Ascending aorta (tissue), 2 donors: ENCODE data around the gene SULT1E1. TPM values are rescaled to one million over a fixed set of nuclear protein-coding genes. Genes with fewer than 3 reads are reported as not detected.

Source experiments
- DNase-seq, 2 donors: peaks; one replicate each; pipeline ENCODE4 v3.0.0-alpha.2; 2019; ENCODE audit warnings: low spot score in 2 of 2
- H3K27ac ChIP-seq, 2 donors: fragments of 200-600 bp; sonication (generic); one replicate each; pipeline ENCODE4 v1.5.1; 2016 to 2017; ENCODE audit warnings: mild to moderate bottlenecking in 1 of 2
- H3K27me3 ChIP-seq: fragments of 200-600 bp; sonication (generic); one replicate; pipeline ENCODE4 v1.5.1; 2017
- H3K36me3 ChIP-seq, 2 donors: fragments of 200-600 bp; sonication (generic); one replicate each; pipeline ENCODE4 v1.5.1; 2016
- H3K4me1 ChIP-seq, 2 donors: fragments of 200-600 bp; sonication (generic); one replicate each; pipeline ENCODE4 v1.5.1; 2016 to 2017; ENCODE audit warnings: mild to moderate bottlenecking in 1 of 2
- H3K4me3 ChIP-seq, 2 donors: fragments of 200-600 bp; sonication (generic); one replicate each; pipeline ENCODE4 v1.5.1; 2016 to 2017; ENCODE audit warnings: mild to moderate bottlenecking in 1 of 2
- H3K9me3 ChIP-seq, 2 donors: fragments of 200-600 bp; sonication (generic); one replicate each; pipeline ENCODE4 v1.5.1; 2016
- intact Hi-C: fragments of 100-400 bp; cut with DNase I; formaldehyde crosslinking; loops from one replicate; pipeline ENCODE4 v1.15.1; 2023
- total RNA-seq: library from RNA; depleted of rRNA; stranded (reverse); fragments of >200 nt; gene quantifications from one replicate; pipeline ENCODE4 v1.1.0, GENCODE V29; 2016
- TF ChIP-seq, protein P1 (sequence below), 3 experiments: fragments of 200-600 bp in 2 of 3; fragments of 450-650 bp in 1 of 3; sonication (generic) in 2 of 3; IDR thresholded peaks; one replicate each; pipeline ENCODE4 v1.5.1; 2016 to 2019; ENCODE audit warnings: antibody characterized with exemption in 3 of 3, mild to moderate bottlenecking in 1 of 3, moderate library complexity in 1 of 3

SULT1E1 gene
- total RNA-seq, 1 donor from 2014 or later: not detected

DNA sequence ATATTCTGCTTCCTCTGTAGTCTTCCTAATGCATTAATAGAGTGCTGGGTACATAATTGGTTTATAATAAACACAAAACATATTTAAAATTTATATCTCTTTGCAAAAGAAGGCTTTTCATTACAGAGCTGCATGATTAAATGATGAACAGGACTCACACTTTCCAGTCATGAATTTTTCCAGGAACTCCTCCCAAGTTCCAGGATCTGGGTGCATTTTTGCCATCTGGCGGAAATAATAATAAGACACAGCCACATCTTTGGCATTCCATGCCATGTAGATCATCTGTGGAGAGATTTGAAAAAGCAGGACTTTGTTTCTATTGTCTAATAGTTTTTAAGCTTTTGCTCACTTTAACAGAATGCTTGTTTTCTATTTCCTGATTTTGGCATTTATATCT is 59.3 kb downstream of the SULT1E1 start:
- intact Hi-C loops: no loop called here
- no peak overlapping the region for H3K4me3 ChIP-seq
- TF ChIP-seq, protein P1, sequence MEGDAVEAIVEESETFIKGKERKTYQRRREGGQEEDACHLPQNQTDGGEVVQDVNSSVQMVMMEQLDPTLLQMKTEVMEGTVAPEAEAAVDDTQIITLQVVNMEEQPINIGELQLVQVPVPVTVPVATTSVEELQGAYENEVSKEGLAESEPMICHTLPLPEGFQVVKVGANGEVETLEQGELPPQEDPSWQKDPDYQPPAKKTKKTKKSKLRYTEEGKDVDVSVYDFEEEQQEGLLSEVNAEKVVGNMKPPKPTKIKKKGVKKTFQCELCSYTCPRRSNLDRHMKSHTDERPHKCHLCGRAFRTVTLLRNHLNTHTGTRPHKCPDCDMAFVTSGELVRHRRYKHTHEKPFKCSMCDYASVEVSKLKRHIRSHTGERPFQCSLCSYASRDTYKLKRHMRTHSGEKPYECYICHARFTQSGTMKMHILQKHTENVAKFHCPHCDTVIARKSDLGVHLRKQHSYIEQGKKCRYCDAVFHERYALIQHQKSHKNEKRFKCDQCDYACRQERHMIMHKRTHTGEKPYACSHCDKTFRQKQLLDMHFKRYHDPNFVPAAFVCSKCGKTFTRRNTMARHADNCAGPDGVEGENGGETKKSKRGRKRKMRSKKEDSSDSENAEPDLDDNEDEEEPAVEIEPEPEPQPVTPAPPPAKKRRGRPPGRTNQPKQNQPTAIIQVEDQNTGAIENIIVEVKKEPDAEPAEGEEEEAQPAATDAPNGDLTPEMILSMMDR (IDR thresholded peaks at IDR 0.05): no peak
- no peaks in the 10 kb centered on the region for H3K27me3 ChIP-seq
- H3K4me1 ChIP-seq: no peaks in the 10 kb centered on the region
- no peak overlapping the region for H3K27ac ChIP-seq
- no peak for DNase-seq
- H3K36me3 ChIP-seq: no peaks in the 10 kb centered on the region
- no peaks in the 10 kb centered on the region for H3K9me3 ChIP-seq

GRCh38 chr4:69799337-69799736 is 60.6 kb downstream of the SULT1E1 start:
- DNase-seq: no peak
- H3K4me3 ChIP-seq: no peak overlapping the region
- no peak overlapping the region for H3K27ac ChIP-seq
- H3K27me3 ChIP-seq: no peaks in the 10 kb centered on the region
- no peaks in the 10 kb centered on the region for H3K36me3 ChIP-seq
- no peaks in the 10 kb centered on the region for H3K4me1 ChIP-seq
- intact Hi-C loops: no loop called here
- no peaks in the 10 kb centered on the region for H3K9me3 ChIP-seq
- TF ChIP-seq, protein P1 (IDR thresholded peaks at IDR 0.05): no peak

DNA sequence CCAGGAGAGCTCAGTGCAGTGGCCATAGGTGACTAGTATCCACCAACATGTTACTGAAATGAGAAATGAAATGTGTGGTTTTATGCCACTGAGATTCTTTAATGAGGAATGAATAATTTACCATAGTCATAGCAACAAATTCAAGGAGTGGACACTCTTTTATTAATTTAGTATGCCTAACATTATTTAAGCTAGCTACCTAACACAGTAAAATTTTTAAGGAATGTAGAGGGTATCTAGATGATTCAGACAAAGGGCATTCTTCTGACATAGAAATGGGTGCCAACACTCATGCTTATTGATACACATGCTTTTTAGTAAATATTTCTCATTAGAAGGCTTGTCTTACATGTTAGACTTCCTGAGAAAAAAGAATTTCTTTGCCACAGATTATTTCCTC is 66.2 kb downstream of the SULT1E1 start:
- intact Hi-C loops: no loop called here
- no peak for DNase-seq
- TF ChIP-seq, protein P1 (IDR thresholded peaks at IDR 0.05): no peak
- Histone ChIP-seq H3K4me3 (no peak overlapping the region), H3K27ac (no peak overlapping the region), H3K27me3 (no peaks in the 10 kb centered on the region), H3K4me1 (no peaks in the 10 kb centered on the region), H3K36me3 (no peaks in the 10 kb centered on the region), H3K9me3 (no peaks in the 10 kb centered on the region)

Other genes with a start within 250 kb of the SULT1E1 start
- not detected for gene UGT2A2, start 220.5 kb downstream of the SULT1E1 start, total RNA-seq
- gene UGT2A1, start 206.9 kb downstream of the SULT1E1 start, total RNA-seq: not detected
- 0.96 TPM for gene SULT1B1, start 99.5 kb downstream of the SULT1E1 start, total RNA-seq
- not detected for gene CSN1S1, start 70.9 kb upstream of the SULT1E1 start, total RNA-seq
- gene CSN2, start 105.6 kb upstream of the SULT1E1 start, total RNA-seq: not detected
- gene STATH, start 135.8 kb upstream of the SULT1E1 start, total RNA-seq: not detected
- not detected for gene HTN3, start 168.3 kb upstream of the SULT1E1 start, total RNA-seq
- gene HTN1, start 190.3 kb upstream of the SULT1E1 start, total RNA-seq: not detected